HepG2 (cell line): ENCODE results near the gene TCTA. TPM values are rescaled to one million over a fixed set of nuclear protein-coding genes. Genes with fewer than 3 reads are reported as not detected.
A peak's percentile ranks its signal among the peaks of the same experiment; 100 is the strongest.

ENCODE experiments used
- ATAC-seq: fragments of 200-7000 bp; cut with Tn5 transposase; 3 replicates; pipeline ENCODE4 v1.9.1; 2020; ENCODE audit warnings: mild to moderate bottlenecking, moderate library complexity
- BruUV-seq: library from RNA; stranded (reverse); fragments of 400-500 nt; replicated peaks from 2 replicates; lab custom pipeline; 2021; lab: Mats Ljungman, UMichigan
- CTCF ChIA-PET: fragments of 300-600 bp; formaldehyde crosslinking; extraction: SDS; loops from one replicate; lab custom pipeline; 2021; ENCODE audit warnings: low total read pairs, inconsistent platforms, low intra/inter-chr PET ratio; lab: Yijun Ruan, JAX
- POLR2A ChIA-PET: fragments of 350-600 bp; sonication (Branson Sonifier 250); formaldehyde crosslinking; loops from one replicate; lab custom pipeline; 2020; ENCODE audit warnings: antibody characterized with exemption, inconsistent platforms; lab: Yijun Ruan, JAX
- DNase-seq: peaks from one replicate; pipeline ENCODE4 v3.0.0-alpha.2; 2015; ENCODE audit warnings: low spot score
- FAIRE-seq: peaks from 3 replicates; lab custom pipeline; 2011; peaks lifted over from hg19 to GRCh38; lab: Jason Lieb, UNC
- H2AFZ ChIP-seq: one replicate; pipeline ENCODE4 v1.6.1; 2011; ENCODE audit warnings: low read length, inconsistent platforms
- H3K27ac ChIP-seq: fragments of 300-600 bp; 3 replicates; pipeline ENCODE4 v1.8.0; 2011; ENCODE audit warnings: mixed run types, mild to moderate bottlenecking, mixed read lengths, low read length, inconsistent platforms; ENCODE audit not compliant: insufficient read depth; ENCODE audit errors: extremely low read length
- H3K27me3 ChIP-seq, 2 experiments: fragments of 200-600 bp in 1 of 2; 2 replicates in 1 of 2; 3 replicates in 1 of 2; pipeline versions ENCODE4 v1.6.0 to v1.8.0; 2011; ENCODE audit warnings: low read length in 2 of 2, mild to moderate bottlenecking in 2 of 2, moderate library complexity in 2 of 2, inconsistent platforms in 1 of 2; ENCODE audit not compliant: insufficient read depth in 2 of 2, control insufficient read depth in 1 of 2
- H3K36me3 ChIP-seq, 2 experiments: fragments of 200-600 bp in 1 of 2; replicated peaks in 1 of 2; 2 replicates in 1 of 2; 3 replicates in 1 of 2; pipeline versions ENCODE4 v1.5.1 to v1.8.0; 2011; ENCODE audit warnings: low read length in 2 of 2, inconsistent platforms in 1 of 2; ENCODE audit not compliant: insufficient read depth in 2 of 2, control insufficient read depth in 1 of 2
- H3K4me1 ChIP-seq: 2 replicates; pipeline ENCODE4 v1.5.1; 2012; ENCODE audit warnings: low read length, inconsistent platforms; ENCODE audit not compliant: insufficient read depth
- H3K4me2 ChIP-seq: 2 replicates; pipeline ENCODE4 v1.6.0; 2011; ENCODE audit warnings: low read depth, low read length, inconsistent platforms
- H3K4me3 ChIP-seq, 3 experiments: fragments of 200-600 bp in 1 of 3; sonication (generic), shearing (Covaris generic) in 1 of 3; replicated peaks in 1 of 3; 2 replicates each; pipeline ENCODE4 v1.5.1; 2011 to 2016; ENCODE audit warnings: low read length in 3 of 3, inconsistent platforms in 2 of 3, low read depth in 2 of 3, mild to moderate bottlenecking in 2 of 3, control low read depth in 1 of 3, mixed read lengths in 1 of 3; ENCODE audit not compliant: insufficient read depth in 1 of 3
- H3K79me2 ChIP-seq: one replicate; pipeline ENCODE4 v1.6.1; 2011; ENCODE audit warnings: low read length, inconsistent platforms; ENCODE audit not compliant: insufficient read depth
- H3K9ac ChIP-seq: 2 replicates; pipeline ENCODE4 v1.6.0; 2011; ENCODE audit warnings: mild to moderate bottlenecking, low read depth, low read length, inconsistent platforms; ENCODE audit not compliant: insufficient read depth
- H3K9me3 ChIP-seq: 2 replicates; pipeline ENCODE4 v1.5.1; 2012; ENCODE audit warnings: mild to moderate bottlenecking, low read length
- H4K20me1 ChIP-seq: 2 replicates; pipeline ENCODE4 v1.6.0; 2011; ENCODE audit warnings: inconsistent platforms, mild to moderate bottlenecking, low read length, moderate library complexity; ENCODE audit not compliant: insufficient read depth
- AGO1 ChIP-seq: fragments of 200-400 bp; formaldehyde crosslinking; IDR thresholded peaks from 2 replicates; pipeline ENCODE4 v1.6.1; 2017; ENCODE audit warnings: mild to moderate bottlenecking, low read depth, low read length, moderate library complexity; ENCODE audit not compliant: poor library complexity, severe bottlenecking
- CEBPZ ChIP-seq: IDR thresholded peaks from 2 replicates; pipeline ENCODE4 v1.6.1; 2012; ENCODE audit warnings: low read length, improper control_type of control experiment
- GTF2F1 ChIP-seq: fragments of 150-350 bp; IDR thresholded peaks from 2 replicates; pipeline ENCODE4 v1.6.1; 2014; ENCODE audit warnings: low read length
- KLF15 ChIP-seq: sonication (generic); formaldehyde crosslinking; IDR thresholded peaks from 2 replicates; pipeline ENCODE4 v1.8.1; 2023; ENCODE audit warnings: borderline replicate concordance, mild to moderate bottlenecking, inconsistent platforms, missing genetic modification reagents, mixed read lengths
- KMT2B ChIP-seq: IDR thresholded peaks from 2 replicates; pipeline ENCODE4 v1.6.1; 2016; ENCODE audit warnings: missing genetic modification reagents, missing compliant biosample characterization
- MEF2D ChIP-seq: sonication (generic); formaldehyde crosslinking; IDR thresholded peaks from 2 replicates; pipeline ENCODE4 v1.5.1; 2020; ENCODE audit warnings: mild to moderate bottlenecking, missing genetic modification reagents
- MTA3 ChIP-seq: sonication (generic); formaldehyde crosslinking; IDR thresholded peaks from 2 replicates; pipeline ENCODE4 v1.4.0; 2020; ENCODE audit warnings: missing genetic modification reagents
- RBM22 ChIP-seq: fragments of 200-400 bp; formaldehyde crosslinking; optimal IDR thresholded peaks from 2 replicates; pipeline ENCODE3; 2017; ENCODE audit warnings: mild to moderate bottlenecking, low read length, moderate library complexity
- SMYD3 ChIP-seq: sonication (generic); formaldehyde crosslinking; IDR thresholded peaks from 2 replicates; pipeline ENCODE4 v1.8.1; 2023; ENCODE audit warnings: mild to moderate bottlenecking, missing genetic modification reagents
- SRY ChIP-seq: sonication (generic); formaldehyde crosslinking; IDR thresholded peaks from 2 replicates; pipeline ENCODE4 v1.8.0; 2022; ENCODE audit warnings: mild to moderate bottlenecking, missing genetic modification reagents
- ZNF232 ChIP-seq: sonication (generic); formaldehyde crosslinking; IDR thresholded peaks from 2 replicates; pipeline ENCODE4 v1.4.0; 2020; ENCODE audit warnings: missing genetic modification reagents, borderline replicate concordance
- ZNF281 ChIP-seq: sonication (generic); formaldehyde crosslinking; IDR thresholded peaks from 2 replicates; pipeline ENCODE4 v1.4.0; 2020; ENCODE audit warnings: missing genetic modification reagents, borderline replicate concordance
- ZNF317 ChIP-seq: sonication (generic); formaldehyde crosslinking; IDR thresholded peaks from 2 replicates; pipeline ENCODE4 v1.5.0; 2020; ENCODE audit warnings: mild to moderate bottlenecking, missing genetic modification reagents
- ZNF414 ChIP-seq: sonication (generic); formaldehyde crosslinking; IDR thresholded peaks from 2 replicates; pipeline ENCODE4 v1.5.0; 2020; ENCODE audit warnings: missing genetic modification reagents
- ZNF546 ChIP-seq: sonication (generic); formaldehyde crosslinking; conservative IDR thresholded peaks from 2 replicates; pipeline ENCODE4 v1.8.1; 2023; ENCODE audit warnings: mild to moderate bottlenecking, missing genetic modification reagents
- ZNF780A ChIP-seq: sonication (generic); formaldehyde crosslinking; IDR thresholded peaks from 2 replicates; pipeline ENCODE4 v1.8.0; 2022; ENCODE audit warnings: mild to moderate bottlenecking, missing genetic modification reagents, moderate library complexity
- ZNF850 ChIP-seq: sonication (generic); formaldehyde crosslinking; conservative IDR thresholded peaks from 2 replicates; pipeline ENCODE4 v1.9.0; 2021; ENCODE audit warnings: mild to moderate bottlenecking, missing genetic modification reagents
- WGBS: methylation state at CpG from one replicate; pipeline ENCODE4 v1.1.6; 2017; ENCODE audit warnings: low lambda C conversion rate; 5-methylcytosine and 5-hydroxymethylcytosine counted together
- in situ Hi-C: cut with HindIII; loops from 2 replicates; pipeline ENCODE4 v1.10.0; 2017; ENCODE audit warnings: low pct_unique_long_range_greater_than_20kb; ENCODE audit not compliant: extremely low pct_ligation_motif_present
- intact Hi-C: fragments of 100-400 bp; cut with micrococcal nuclease; formaldehyde crosslinking; loops from one replicate; pipeline ENCODE4 v1.10.0; 2022; ENCODE audit not compliant: unreplicated experiment
- polyA plus RNA-seq, 8 experiments: library from polyadenylated mRNA; depleted of rRNA in 3 of 8; stranded (reverse) in 7 of 8; unstranded in 1 of 8; fragments of >200 nt; fragmentation: Illumina TruSeq in 4 of 8; extraction: Trizol in 4 of 8; gene quantifications; 2 replicates each; pipeline versions ENCODE4 v1.2.1 to v1.2.3, GENCODE V29; 2011 to 2016; ENCODE audit warnings: low read depth in 4 of 8, missing spikeins in 1 of 8, mixed read lengths in 1 of 8; ENCODE audit not compliant: insufficient read depth in 1 of 8
- total RNA-seq, 5 experiments: library from RNA; depleted of rRNA; stranded (reverse); fragments of >200 nt; fragmentation: Illumina TruSeq; extraction: Trizol; gene quantifications; 2 replicates each; pipeline ENCODE4 v1.2.3, GENCODE V29; 2016; ENCODE audit warnings: low read depth in 1 of 5

Gene TCTA
- total and polyA plus RNA-seq, 2 of the 13 experiments (the other 11 are each of a cell fraction or from before 2014, with no cell fraction given): 8.3 to 13.2 TPM

GRCh38 chr3:49465270-49466034 lies 53.2 kb downstream of the TCTA start:
- Histone ChIP-seq H2AFZ (peak overlapping the region; percentile 22), H3K4me3 (peak overlapping the region; percentile 16 to 59 (median 42); a peak in 5 of 6 replicates), H3K27me3 (no peaks in the 10 kb centered on the region; a peak in 1 of 5 replicates), H4K20me1 (no peaks in the 10 kb centered on the region), H3K9me3 (no peaks in the 10 kb centered on the region), H3K27ac (peak overlapping the region; percentile 87), H3K9ac (peak overlapping the region; percentile 67), H3K4me2 (peak overlapping the region; percentile 88), H3K4me1 (peaks cover 82% of the 10 kb centered on the region), H3K79me2 (no peaks in the 10 kb centered on the region), H3K36me3 (no peaks in the 10 kb centered on the region)
- peak; percentile 91 for DNase-seq
- intact Hi-C loops: loop anchor here (5.0 kb wide), 1 partner anchor 207 kb away; the partner anchor contains the start of gene APEH
- peak; percentile 9 for ATAC-seq
- ChIA-PET POLR2A (interaction anchor here (0.7 to 2.9 kb wide), 13 partner anchors 10 to 547 kb away, joined by 3 to 9 read pairs (median 4); partner anchors contain the start of genes ARIH2, NICN1, RHOA and USP4), CTCF (no interaction called here)
- BruUV-seq: TSS peak; percentile 83
- peak; percentile 71 for FAIRE-seq
- in situ Hi-C loops: loop anchor here (5.0 kb wide), 1 partner anchor 57 kb away; no protein-coding TSS in a partner anchor
- under 1% methylated on average over 15 of the region's 18 CpGs for WGBS
- TF ChIP-seq ZNF414 (CRISPR knock-in tag) (no peak), MTA3 (CRISPR knock-in tag) (no peak), ZNF546 (CRISPR knock-in tag) (no peak), KMT2B (0 out of 2 replicates have a peak, but pooled peaks have one; percentile 11), MEF2D (no peak), ZNF850 (CRISPR knock-in tag) (no peak), ZNF281 (CRISPR knock-in tag) (no peak; the same call in 1 of the 2 replicates), SRY (CRISPR knock-in tag) (no peak), ZNF317 (CRISPR knock-in tag) (peak; percentile 32; the same call in 1 of the 2 replicates), AGO1 (no peak), ZNF232 (CRISPR knock-in tag) (0 out of 2 replicates have a peak, but pooled peaks have one; percentile 24), CEBPZ (no peak), SMYD3 (CRISPR knock-in tag) (no peak), RBM22 (no peak), GTF2F1 (no peak), ZNF780A (CRISPR knock-in tag) (no peak), KLF15 (no peak)
